Measurements from ENCODE around the gene IL10RB. TPM values are rescaled to one million over a fixed set of nuclear protein-coding genes. Genes with fewer than 3 reads are reported as not detected.

Gene IL10RB
- total RNA-seq, 2 donors from 2014 or later = 6.6 to 27.0 TPM

GRCh38 chr21:33279330-33279820, 13.2 kb downstream of the IL10RB start:
- no peak overlapping the region for H3K4me3 ChIP-seq
- H3K27me3 ChIP-seq = no peaks in the 10 kb centered on the region
- H3K4me1 ChIP-seq = no peaks in the 10 kb centered on the region
- intact Hi-C loops (cut with DNase I) = no loop called here
- TF ChIP-seq CTCF (IDR thresholded peaks at IDR 0.05) (no peak), POLR2A (IDR thresholded peaks at IDR 0.05) (no peak)
- H3K27ac ChIP-seq = no peak overlapping the region
- WGBS, 2 donors = 96 to 98% methylated on average over 3 of the region's 3 CpGs
- H3K9me3 ChIP-seq = no peaks in the 10 kb centered on the region
- no peak for DNase-seq
- ATAC-seq = no peak
- H3K36me3 ChIP-seq (replicated peaks in 1 of 2; ENCODE audit: insufficient read depth in 1 of 2, low read depth in 2 of 2) = peaks cover 4 to 13% of the 10 kb centered on the region in 2 donors

- no peaks in the 10 kb centered on the region for H3K9me3 ChIP-seq
- TF ChIP-seq POLR2A (IDR thresholded peaks at IDR 0.05) = no peak
- TF ChIP-seq CTCF (IDR thresholded peaks at IDR 0.05) = no peak
- H3K27me3 ChIP-seq = no peaks in the 10 kb centered on the region
- peaks cover 7% of the 10 kb centered on the region for H3K4me1 ChIP-seq
- no peak for DNase-seq
- ATAC-seq = no peak
- no peak overlapping the region for H3K4me3 ChIP-seq
- 95 to 98% methylated on average over 6 of the region's 6 CpGs for WGBS, 2 donors
- intact Hi-C loops (cut with DNase I) = no loop called here
- no peak overlapping the region for H3K27ac ChIP-seq
- H3K36me3 ChIP-seq (replicated peaks in 1 of 2; ENCODE audit: insufficient read depth in 1 of 2, low read depth in 2 of 2) = peaks cover 4 to 13% of the 10 kb centered on the region in 2 donors
These were observed 15.0 kb downstream of the IL10RB start for GRCh38 chr21:33281096-33281652.

GRCh38 chr21:33283203-33283602, 17.0 kb downstream of the IL10RB start:
- no peak for ATAC-seq
- DNase-seq = no peak
- WGBS, 2 donors = 95 to 99% methylated on average over 5 of the region's 5 CpGs
- H3K27ac ChIP-seq = no peak overlapping the region
- TF ChIP-seq CTCF (IDR thresholded peaks at IDR 0.05) (no peak), POLR2A (IDR thresholded peaks at IDR 0.05) (no peak)
- no peaks in the 10 kb centered on the region for H3K9me3 ChIP-seq
- peaks cover 4 to 13% of the 10 kb centered on the region in 2 donors for H3K36me3 ChIP-seq (replicated peaks in 1 of 2; ENCODE audit: insufficient read depth in 1 of 2, low read depth in 2 of 2)
- intact Hi-C loops (cut with DNase I) = no loop called here
- no peak overlapping the region for H3K4me3 ChIP-seq
- peaks cover 25% of the 10 kb centered on the region for H3K4me1 ChIP-seq
- H3K27me3 ChIP-seq = no peaks in the 10 kb centered on the region

GRCh38 chr21:33286076-33286475, 19.9 kb downstream of the IL10RB start:
- H3K36me3 ChIP-seq (replicated peaks in 1 of 2; ENCODE audit: insufficient read depth in 1 of 2, low read depth in 2 of 2) = peaks cover 3 to 9% of the 10 kb centered on the region in 2 donors
- no peak for ATAC-seq
- peaks cover 25% of the 10 kb centered on the region for H3K4me1 ChIP-seq
- H3K27ac ChIP-seq = peak overlapping the region; percentile 28 to 80 (median 62)
- no peak for DNase-seq
- WGBS, 2 donors = 55 to 56% methylated on average over 11 of the region's 11 CpGs
- H3K9me3 ChIP-seq = no peaks in the 10 kb centered on the region
- intact Hi-C loops (cut with DNase I) = no loop called here
- H3K4me3 ChIP-seq = no peak overlapping the region
- TF ChIP-seq CTCF (IDR thresholded peaks at IDR 0.05) = no peak
- TF ChIP-seq POLR2A (IDR thresholded peaks at IDR 0.05) = no peak
- H3K27me3 ChIP-seq = no peaks in the 10 kb centered on the region

All from body of pancreas (tissue), 4 donors.